ENCODE measurements around the gene KLF13. TPM values are rescaled to one million over a fixed set of nuclear protein-coding genes. Genes with fewer than 3 reads are reported as not detected.

The KLF13 gene
- total and polyA plus RNA-seq, 2 experiments from 2014 or later: 23.5 to 28.6 TPM

DNA sequence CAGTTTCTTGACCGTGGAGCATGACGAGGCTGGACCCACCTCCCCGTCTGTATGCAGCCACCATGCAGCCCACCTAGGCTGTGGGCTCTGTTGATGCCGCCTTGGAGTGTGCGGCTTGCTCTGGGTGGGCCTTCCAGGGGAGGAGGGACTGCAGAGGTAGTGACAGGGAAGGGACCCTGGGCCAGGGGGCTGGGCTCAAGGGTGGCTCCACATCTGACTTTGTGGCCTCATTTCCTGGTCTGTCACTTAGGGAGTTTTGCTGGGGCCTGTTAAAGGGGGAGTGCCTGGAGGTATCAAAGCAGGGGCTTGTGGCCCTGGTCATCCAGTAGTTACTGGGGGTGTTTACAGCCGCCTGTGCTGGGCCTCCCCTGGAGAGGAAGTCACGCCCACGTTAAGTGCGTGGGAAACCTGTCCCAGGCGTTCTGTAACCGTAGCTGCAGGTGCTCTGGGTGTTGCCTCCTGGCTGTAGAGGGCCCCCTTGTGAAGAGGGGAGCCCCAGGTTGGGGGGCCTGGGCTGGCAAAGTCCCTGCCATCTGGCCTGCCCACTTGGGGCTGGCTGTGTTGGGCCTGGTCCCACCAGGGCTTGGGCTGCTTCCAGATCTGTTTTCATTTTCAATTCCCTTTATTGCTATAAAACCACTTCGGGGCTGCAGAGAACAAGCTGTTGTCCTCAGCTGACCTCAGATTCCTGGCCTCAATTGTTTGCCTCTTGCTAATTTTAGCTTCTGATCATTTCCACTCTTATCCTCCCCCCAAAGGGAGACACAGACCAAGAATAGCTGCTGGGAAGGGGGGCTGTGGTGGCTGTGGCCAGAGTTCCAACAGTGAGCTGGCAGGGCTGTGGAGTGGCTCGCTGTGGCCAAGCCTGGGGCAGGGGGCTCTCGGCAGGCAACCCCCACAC is 26.5 kb downstream of the KLF13 start (continued):
- TF ChIP-seq, protein P1, sequence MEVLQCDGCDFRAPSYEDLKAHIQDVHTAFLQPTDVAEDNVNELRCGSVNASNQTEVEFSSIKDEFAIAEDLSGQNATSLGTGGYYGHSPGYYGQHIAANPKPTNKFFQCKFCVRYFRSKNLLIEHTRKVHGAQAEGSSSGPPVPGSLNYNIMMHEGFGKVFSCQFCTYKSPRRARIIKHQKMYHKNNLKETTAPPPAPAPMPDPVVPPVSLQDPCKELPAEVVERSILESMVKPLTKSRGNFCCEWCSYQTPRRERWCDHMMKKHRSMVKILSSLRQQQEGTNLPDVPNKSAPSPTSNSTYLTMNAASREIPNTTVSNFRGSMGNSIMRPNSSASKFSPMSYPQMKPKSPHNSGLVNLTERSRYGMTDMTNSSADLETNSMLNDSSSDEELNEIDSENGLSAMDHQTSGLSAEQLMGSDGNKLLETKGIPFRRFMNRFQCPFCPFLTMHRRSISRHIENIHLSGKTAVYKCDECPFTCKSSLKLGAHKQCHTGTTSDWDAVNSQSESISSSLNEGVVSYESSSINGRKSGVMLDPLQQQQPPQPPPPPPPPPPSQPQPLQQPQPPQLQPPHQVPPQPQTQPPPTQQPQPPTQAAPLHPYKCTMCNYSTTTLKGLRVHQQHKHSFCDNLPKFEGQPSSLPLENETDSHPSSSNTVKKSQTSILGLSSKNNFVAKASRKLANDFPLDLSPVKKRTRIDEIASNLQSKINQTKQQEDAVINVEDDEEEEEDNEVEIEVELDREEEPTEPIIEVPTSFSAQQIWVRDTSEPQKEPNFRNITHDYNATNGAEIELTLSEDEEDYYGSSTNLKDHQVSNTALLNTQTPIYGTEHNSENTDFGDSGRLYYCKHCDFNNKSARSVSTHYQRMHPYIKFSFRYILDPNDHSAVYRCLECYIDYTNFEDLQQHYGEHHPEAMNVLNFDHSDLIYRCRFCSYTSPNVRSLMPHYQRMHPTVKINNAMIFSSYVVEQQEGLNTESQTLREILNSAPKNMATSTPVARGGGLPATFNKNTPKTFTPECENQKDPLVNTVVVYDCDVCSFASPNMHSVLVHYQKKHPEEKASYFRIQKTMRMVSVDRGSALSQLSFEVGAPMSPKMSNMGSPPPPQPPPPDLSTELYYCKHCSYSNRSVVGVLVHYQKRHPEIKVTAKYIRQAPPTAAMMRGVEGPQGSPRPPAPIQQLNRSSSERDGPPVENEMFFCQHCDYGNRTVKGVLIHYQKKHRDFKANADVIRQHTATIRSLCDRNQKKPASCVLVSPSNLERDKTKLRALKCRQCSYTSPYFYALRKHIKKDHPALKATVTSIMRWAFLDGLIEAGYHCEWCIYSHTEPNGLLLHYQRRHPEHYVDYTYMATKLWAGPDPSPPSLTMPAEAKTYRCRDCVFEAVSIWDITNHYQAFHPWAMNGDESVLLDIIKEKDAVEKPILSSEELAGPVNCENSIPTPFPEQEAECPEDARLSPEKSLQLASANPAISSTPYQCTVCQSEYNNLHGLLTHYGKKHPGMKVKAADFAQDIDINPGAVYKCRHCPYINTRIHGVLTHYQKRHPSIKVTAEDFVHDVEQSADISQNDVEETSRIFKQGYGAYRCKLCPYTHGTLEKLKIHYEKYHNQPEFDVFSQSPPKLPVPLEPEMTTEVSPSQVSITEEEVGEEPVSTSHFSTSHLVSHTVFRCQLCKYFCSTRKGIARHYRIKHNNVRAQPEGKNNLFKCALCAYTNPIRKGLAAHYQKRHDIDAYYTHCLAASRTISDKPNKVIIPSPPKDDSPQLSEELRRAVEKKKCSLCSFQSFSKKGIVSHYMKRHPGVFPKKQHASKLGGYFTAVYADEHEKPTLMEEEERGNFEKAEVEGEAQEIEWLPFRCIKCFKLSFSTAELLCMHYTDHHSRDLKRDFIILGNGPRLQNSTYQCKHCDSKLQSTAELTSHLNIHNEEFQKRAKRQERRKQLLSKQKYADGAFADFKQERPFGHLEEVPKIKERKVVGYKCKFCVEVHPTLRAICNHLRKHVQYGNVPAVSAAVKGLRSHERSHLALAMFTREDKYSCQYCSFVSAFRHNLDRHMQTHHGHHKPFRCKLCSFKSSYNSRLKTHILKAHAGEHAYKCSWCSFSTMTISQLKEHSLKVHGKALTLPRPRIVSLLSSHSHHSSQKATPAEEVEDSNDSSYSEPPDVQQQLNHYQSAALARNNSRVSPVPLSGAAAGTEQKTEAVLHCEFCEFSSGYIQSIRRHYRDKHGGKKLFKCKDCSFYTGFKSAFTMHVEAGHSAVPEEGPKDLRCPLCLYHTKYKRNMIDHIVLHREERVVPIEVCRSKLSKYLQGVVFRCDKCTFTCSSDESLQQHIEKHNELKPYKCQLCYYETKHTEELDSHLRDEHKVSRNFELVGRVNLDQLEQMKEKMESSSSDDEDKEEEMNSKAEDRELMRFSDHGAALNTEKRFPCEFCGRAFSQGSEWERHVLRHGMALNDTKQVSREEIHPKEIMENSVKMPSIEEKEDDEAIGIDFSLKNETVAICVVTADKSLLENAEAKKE (CRISPR knock-in tag; IDR thresholded peaks at IDR 0.05): no peak
- no peak for TF ChIP-seq CREB1 (CRISPR knock-in tag; IDR thresholded peaks at IDR 0.05; ENCODE audit: low read depth)
- no peak for TF ChIP-seq NANOG (IDR thresholded peaks at IDR 0.05; ENCODE audit: borderline replicate concordance)
- TF ChIP-seq EZH2phosphoT487 (IDR thresholded peaks at IDR 0.05; ENCODE audit: unreplicated experiment): no peak
- TF ChIP-seq ZNF114 (CRISPR knock-in tag; IDR thresholded peaks at IDR 0.05): no peak
- TF ChIP-seq JUNB (IDR thresholded peaks at IDR 0.05; ENCODE audit: unreplicated experiment): no peak
- TF ChIP-seq ZNF331 (CRISPR knock-in tag; IDR thresholded peaks at IDR 0.05; ENCODE audit: low read depth): no peak

DNA sequence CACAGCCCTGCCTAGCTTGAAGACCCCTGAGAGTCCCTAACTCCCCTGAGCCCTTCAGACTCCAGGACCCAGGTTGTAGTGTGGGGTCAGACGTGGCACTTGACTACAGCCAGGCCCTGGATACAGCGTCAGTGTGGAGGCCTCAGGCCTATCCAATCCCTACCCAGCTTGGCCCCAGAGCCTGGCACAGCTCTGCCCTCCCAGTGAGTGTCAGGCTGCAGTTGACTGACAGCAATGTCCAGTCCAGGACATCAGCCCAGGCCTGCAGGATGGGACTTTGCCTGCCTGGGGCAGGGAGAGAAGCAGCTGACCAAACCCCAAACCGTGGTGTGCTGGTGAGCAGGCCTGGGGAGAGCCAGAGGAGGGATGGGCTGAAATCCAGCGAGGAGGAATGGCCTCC is 27.3 kb downstream of the KLF13 start:
- peaks cover 39% of the 10 kb centered on the region for H3K4me1 Mint-ChIP-seq
- no peaks in the 10 kb centered on the region for H3K36me3 ChIP-seq (ENCODE audit: insufficient read depth)
- H3K36me3 Mint-ChIP-seq (ENCODE audit: low read depth): no peaks in the 10 kb centered on the region
- H3K9me3 Mint-ChIP-seq: no peaks in the 10 kb centered on the region
- no peak overlapping the region for H2AFZ ChIP-seq
- no peaks in the 10 kb centered on the region for H3F3A ChIP-seq (replicated peaks; ENCODE audit: low read depth)
- H3K4me3 ChIP-seq: no peak overlapping the region
- 0 out of 2 replicates have a peak, but pooled peaks cover 2% of the 10 kb centered on the region for H3K4me1 ChIP-seq (ENCODE audit: insufficient read depth)
- peaks cover 13% of the 10 kb centered on the region for H4K20me1 ChIP-seq (replicated peaks; ENCODE audit: insufficient read depth)
- ATAC-seq: no peak
- no peaks in the 10 kb centered on the region for H3K9me2 ChIP-seq (ENCODE audit: insufficient read depth)
- H3K27ac Mint-ChIP-seq: no peak overlapping the region
- H3K27me3 Mint-ChIP-seq (ENCODE audit: insufficient read depth, low read depth, poor library complexity): no peaks in the 10 kb centered on the region
- peaks cover 66% of the 10 kb centered on the region for H3K79me2 ChIP-seq (replicated peaks; ENCODE audit: insufficient read depth)
- DNase-seq (ENCODE audit: low spot score): no peak
- no peak overlapping the region for H3K27ac ChIP-seq (ENCODE audit: low read depth)
- no peak overlapping the region for H3K4me3 Mint-ChIP-seq
- no peak overlapping the region for H3K4me2 ChIP-seq
- no peaks in the 10 kb centered on the region for H3K27me3 ChIP-seq (ENCODE audit: insufficient read depth)
- TF ChIP-seq, protein P2, sequence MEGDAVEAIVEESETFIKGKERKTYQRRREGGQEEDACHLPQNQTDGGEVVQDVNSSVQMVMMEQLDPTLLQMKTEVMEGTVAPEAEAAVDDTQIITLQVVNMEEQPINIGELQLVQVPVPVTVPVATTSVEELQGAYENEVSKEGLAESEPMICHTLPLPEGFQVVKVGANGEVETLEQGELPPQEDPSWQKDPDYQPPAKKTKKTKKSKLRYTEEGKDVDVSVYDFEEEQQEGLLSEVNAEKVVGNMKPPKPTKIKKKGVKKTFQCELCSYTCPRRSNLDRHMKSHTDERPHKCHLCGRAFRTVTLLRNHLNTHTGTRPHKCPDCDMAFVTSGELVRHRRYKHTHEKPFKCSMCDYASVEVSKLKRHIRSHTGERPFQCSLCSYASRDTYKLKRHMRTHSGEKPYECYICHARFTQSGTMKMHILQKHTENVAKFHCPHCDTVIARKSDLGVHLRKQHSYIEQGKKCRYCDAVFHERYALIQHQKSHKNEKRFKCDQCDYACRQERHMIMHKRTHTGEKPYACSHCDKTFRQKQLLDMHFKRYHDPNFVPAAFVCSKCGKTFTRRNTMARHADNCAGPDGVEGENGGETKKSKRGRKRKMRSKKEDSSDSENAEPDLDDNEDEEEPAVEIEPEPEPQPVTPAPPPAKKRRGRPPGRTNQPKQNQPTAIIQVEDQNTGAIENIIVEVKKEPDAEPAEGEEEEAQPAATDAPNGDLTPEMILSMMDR (conservative IDR thresholded peaks at IDR 0.05; ENCODE audit: low read depth in 2 of 2): no peak
- TF ChIP-seq EZH2 (IDR thresholded peaks at IDR 0.05; ENCODE audit: low read depth, unreplicated experiment) (no peak), CREB1 (CRISPR knock-in tag; IDR thresholded peaks at IDR 0.05; ENCODE audit: low read depth) (no peak)
